Measurements from ENCODE around the gene RILPL1.

GRCh38 chr12:123546281-123546680 lies 12.8 kb upstream of the RILPL1 start:
- TF ChIP-seq, protein P1, sequence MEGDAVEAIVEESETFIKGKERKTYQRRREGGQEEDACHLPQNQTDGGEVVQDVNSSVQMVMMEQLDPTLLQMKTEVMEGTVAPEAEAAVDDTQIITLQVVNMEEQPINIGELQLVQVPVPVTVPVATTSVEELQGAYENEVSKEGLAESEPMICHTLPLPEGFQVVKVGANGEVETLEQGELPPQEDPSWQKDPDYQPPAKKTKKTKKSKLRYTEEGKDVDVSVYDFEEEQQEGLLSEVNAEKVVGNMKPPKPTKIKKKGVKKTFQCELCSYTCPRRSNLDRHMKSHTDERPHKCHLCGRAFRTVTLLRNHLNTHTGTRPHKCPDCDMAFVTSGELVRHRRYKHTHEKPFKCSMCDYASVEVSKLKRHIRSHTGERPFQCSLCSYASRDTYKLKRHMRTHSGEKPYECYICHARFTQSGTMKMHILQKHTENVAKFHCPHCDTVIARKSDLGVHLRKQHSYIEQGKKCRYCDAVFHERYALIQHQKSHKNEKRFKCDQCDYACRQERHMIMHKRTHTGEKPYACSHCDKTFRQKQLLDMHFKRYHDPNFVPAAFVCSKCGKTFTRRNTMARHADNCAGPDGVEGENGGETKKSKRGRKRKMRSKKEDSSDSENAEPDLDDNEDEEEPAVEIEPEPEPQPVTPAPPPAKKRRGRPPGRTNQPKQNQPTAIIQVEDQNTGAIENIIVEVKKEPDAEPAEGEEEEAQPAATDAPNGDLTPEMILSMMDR (IDR thresholded peaks at IDR 0.05): no peak
- no peak for TF ChIP-seq POLR2A (IDR thresholded peaks at IDR 0.05)
